Dendritic cell treated with granulocyte-macrophage colony-stimulating factor and Interleukin-4, amounts not matched to agents 40 ng/mL and 50 ng/mL, for 4 days (primary cell): ENCODE measurements around the gene BBX.
A peak's percentile ranks its signal among the peaks of the same experiment; 100 is the strongest.

Source experiments
- H3K27ac Mint-ChIP-seq: one replicate; pipeline ENCODE4 v1.8.0; 2022; ENCODE audit warnings: mild to moderate bottlenecking, mixed read lengths
- H3K27me3 Mint-ChIP-seq: one replicate; pipeline ENCODE4 v1.8.0; 2022; ENCODE audit warnings: mild to moderate bottlenecking, mixed read lengths
- H3K36me3 Mint-ChIP-seq: one replicate; pipeline ENCODE4 v1.8.0; 2022; ENCODE audit warnings: low read depth, mixed read lengths
- H3K4me1 Mint-ChIP-seq: one replicate; pipeline ENCODE4 v1.8.0; 2022; ENCODE audit warnings: low read depth, mixed read lengths
- H3K4me3 Mint-ChIP-seq: one replicate; pipeline ENCODE4 v1.8.0; 2022; ENCODE audit warnings: mild to moderate bottlenecking, moderate library complexity, mixed read lengths
- H3K9me3 Mint-ChIP-seq: one replicate; pipeline ENCODE4 v1.8.0; 2022; ENCODE audit warnings: mixed read lengths
- intact Hi-C: fragments of 100-400 bp; cut with micrococcal nuclease; formaldehyde crosslinking; loops from one replicate; pipeline ENCODE4 v1.15.0; 2022

Gene BBX

GRCh38 chr3:107596639-107597038, 73.9 kb downstream of the BBX start:
- intact Hi-C loops: loop anchor here (5.0 kb wide), 1 partner anchor 36 kb away; no protein-coding TSS in a partner anchor
- no peaks in the 10 kb centered on the region for H3K9me3 Mint-ChIP-seq
- no peak overlapping the region for H3K4me3 Mint-ChIP-seq
- H3K36me3 Mint-ChIP-seq: no peaks in the 10 kb centered on the region
- H3K27ac Mint-ChIP-seq: no peak overlapping the region
- H3K27me3 Mint-ChIP-seq: no peaks in the 10 kb centered on the region
- peaks cover 29% of the 10 kb centered on the region for H3K4me1 Mint-ChIP-seq

DNA sequence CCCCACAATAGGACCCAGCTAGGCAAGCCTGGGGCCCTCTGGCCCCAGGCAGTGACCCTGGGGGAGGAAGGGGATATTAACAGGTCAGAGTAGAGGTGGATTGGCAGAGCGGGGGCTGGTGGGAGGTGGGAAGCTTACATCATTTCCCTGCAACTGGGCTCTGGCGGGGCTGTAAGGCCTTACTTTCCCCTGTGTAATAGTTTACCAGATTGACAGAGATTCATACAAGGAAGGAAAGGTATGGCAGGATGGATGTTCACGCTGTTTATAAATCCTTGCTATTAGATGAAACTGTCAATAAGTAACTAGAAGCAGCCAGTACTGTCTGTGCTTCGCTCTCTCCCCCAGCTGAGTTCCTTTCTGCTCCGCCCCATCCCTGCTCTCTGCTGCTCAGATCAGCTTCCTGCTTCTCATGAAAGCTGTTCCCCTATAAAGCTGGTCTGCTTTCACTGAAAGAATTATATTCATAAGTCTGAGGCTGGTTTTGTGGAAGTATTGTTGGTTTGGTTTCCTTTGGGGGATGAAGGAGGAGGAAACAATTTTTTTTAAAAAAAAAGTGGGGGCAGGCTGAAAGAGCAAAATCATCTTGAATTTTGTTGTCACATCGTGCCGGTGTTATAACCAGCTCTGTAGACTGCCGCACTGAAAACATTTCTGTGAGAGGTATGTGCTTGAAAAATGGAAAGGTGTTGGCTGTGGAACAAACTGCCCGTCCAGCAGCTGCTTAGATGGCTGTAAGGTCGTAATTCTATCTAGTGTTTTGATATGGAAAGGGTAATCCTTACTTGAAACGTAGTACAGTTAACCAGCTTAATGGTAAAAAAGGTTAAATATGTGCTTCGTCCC, 76.4 kb downstream of the BBX start:
- intact Hi-C loops: loop anchor here (5.0 kb wide), 1 partner anchor 33 kb away; no protein-coding TSS in a partner anchor
- no peaks in the 10 kb centered on the region for H3K27me3 Mint-ChIP-seq
- H3K4me1 Mint-ChIP-seq: peaks cover 29% of the 10 kb centered on the region
- H3K4me3 Mint-ChIP-seq: peak overlapping the region; percentile 66
- H3K36me3 Mint-ChIP-seq: no peaks in the 10 kb centered on the region
- H3K9me3 Mint-ChIP-seq: no peaks in the 10 kb centered on the region
- H3K27ac Mint-ChIP-seq: peak overlapping the region; percentile 68

DNA sequence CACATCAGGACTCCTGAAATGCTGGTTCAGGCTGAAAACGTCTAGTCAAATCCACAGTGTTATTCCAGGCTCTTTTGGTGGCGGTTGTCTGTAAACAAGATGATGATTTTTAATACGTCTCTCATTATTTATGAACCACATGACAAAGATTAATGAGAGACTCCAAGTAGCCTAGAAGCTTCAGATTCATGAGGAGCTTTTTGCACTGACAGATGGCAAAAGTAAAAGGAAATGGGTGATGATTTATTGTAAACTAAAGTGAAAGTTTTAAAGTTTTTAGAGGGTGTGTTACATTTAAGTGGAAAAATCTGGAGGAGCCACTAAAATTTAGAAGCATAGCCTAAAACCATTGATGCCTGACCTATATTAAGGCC, 77.0 kb downstream of the BBX start:
- H3K9me3 Mint-ChIP-seq: no peaks in the 10 kb centered on the region
- peaks cover 29% of the 10 kb centered on the region for H3K4me1 Mint-ChIP-seq
- intact Hi-C loops: loop anchor here (5.0 kb wide), 1 partner anchor 33 kb away; no protein-coding TSS in a partner anchor
- peak overlapping the region; percentile 68 for H3K27ac Mint-ChIP-seq
- no peaks in the 10 kb centered on the region for H3K27me3 Mint-ChIP-seq
- no peaks in the 10 kb centered on the region for H3K36me3 Mint-ChIP-seq
- H3K4me3 Mint-ChIP-seq: peak overlapping the region; percentile 66

DNA sequence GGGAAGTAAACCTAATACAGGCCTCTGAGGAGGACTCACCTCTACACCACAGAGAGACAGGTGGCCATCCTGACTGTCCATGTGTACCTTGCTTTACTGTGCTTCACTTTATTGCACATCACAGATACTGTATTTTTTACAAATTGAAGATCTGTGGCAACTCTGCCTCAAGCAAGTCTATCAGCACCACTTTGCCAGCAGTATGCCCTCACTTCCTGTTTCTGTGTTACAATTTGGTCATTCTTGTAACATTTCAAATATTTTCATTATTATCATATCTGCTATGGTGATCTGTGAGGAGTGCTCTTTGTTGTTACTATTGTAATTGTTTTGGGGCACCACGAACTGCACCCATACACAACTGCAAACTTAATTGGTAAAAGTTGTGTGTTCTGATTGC, 78.0 kb downstream of the BBX start:
- Mint-ChIP-seq H3K36me3 (no peaks in the 10 kb centered on the region), H3K27ac (no peak overlapping the region), H3K27me3 (no peaks in the 10 kb centered on the region), H3K9me3 (no peaks in the 10 kb centered on the region), H3K4me1 (peaks cover 29% of the 10 kb centered on the region), H3K4me3 (no peak overlapping the region)
- intact Hi-C loops: no loop called here

GRCh38 chr3:107604057-107604822, 81.5 kb downstream of the BBX start:
- Mint-ChIP-seq H3K9me3 (peaks cover 12% of the 10 kb centered on the region), H3K36me3 (no peaks in the 10 kb centered on the region), H3K4me3 (no peak overlapping the region), H3K27me3 (no peaks in the 10 kb centered on the region), H3K27ac (no peak overlapping the region), H3K4me1 (peaks cover 17% of the 10 kb centered on the region)
- intact Hi-C loops: no loop called here

DNA sequence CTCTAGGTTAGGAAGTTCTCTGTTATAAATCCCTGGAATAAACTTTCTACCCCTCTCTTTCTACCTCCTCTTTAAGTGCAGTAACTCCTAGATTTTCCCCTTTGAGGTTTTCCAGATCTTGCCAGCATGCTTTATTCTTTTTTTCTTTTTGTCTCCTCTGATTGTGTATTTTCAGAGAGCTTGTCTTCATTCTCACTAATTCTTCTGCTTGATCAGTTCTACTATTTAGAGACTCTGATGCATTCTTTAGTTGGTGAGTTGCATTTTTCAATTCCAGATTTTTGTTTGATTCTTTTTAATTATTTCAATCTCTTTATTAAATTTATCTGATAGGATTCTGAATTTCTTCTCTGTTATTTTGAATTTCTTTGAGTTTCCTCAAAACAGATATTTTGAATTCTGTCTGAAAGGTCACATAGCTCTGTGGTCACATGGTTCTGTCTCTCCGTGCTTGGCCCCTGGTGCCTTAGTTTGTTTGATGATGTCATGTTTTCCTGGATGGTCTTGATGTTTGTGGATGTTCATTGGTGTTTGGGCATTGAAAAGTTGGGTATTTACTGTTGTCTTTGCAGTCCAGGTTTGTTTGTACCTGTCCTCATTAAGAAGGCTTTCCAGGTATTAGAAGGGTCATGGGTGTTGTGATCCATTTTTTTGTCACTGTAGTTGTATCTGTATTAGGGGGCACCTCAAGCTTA, 89.2 kb downstream of the BBX start:
- H3K27me3 Mint-ChIP-seq: no peaks in the 10 kb centered on the region
- peaks cover 41% of the 10 kb centered on the region for H3K9me3 Mint-ChIP-seq
- no peak overlapping the region for H3K4me3 Mint-ChIP-seq
- H3K27ac Mint-ChIP-seq: no peak overlapping the region
- H3K36me3 Mint-ChIP-seq: peaks cover 13% of the 10 kb centered on the region
- no peaks in the 10 kb centered on the region for H3K4me1 Mint-ChIP-seq
- intact Hi-C loops: no loop called here

DNA sequence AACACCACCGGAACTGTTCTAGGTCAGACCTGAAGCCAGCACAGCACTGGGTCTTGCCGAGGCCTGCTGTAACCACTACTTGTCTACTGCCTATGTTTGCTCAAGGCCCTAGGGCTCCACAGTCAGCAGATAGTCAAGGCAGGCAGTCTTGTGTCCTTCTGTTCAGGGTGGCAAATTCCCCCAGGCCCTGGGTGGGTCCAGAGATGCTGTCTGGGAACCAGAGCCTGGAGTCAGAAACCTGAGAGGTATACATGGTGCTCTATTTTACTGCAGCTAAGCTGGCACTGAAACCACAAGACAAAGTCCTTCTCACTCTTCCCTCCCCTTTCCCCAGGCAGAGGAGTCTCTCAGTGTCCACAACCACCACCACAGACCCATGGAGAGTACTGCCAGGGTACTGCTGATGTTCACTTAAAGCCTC, 89.9 kb downstream of the BBX start:
- no peaks in the 10 kb centered on the region for H3K4me1 Mint-ChIP-seq
- intact Hi-C loops: no loop called here
- no peak overlapping the region for H3K27ac Mint-ChIP-seq
- H3K9me3 Mint-ChIP-seq: peaks cover 40% of the 10 kb centered on the region
- H3K4me3 Mint-ChIP-seq: no peak overlapping the region
- peaks cover 13% of the 10 kb centered on the region for H3K36me3 Mint-ChIP-seq
- no peaks in the 10 kb centered on the region for H3K27me3 Mint-ChIP-seq

DNA sequence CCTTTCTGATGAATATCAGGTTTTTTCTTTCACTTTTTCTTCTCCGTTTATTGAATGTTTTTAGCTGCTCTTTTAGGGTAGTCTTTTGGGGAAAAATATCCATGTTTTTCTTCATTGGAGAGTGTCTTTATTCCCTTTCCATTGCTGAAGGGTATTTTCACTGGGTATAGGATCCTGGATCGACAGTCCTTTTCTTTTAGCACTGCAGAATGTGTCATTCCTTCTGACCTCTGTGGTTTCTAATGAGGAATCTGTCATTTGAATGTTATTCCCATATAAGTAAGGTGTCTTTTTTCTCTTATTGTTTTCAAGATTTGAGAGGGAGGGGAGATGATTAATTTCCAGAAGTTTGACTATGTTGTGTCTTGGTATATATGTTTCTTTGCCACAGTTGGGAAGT, 96.8 kb downstream of the BBX start:
- peak overlapping the region; percentile 10 for H3K4me3 Mint-ChIP-seq
- H3K27ac Mint-ChIP-seq: no peak overlapping the region
- intact Hi-C loops: no loop called here
- peaks cover 16% of the 10 kb centered on the region for H3K4me1 Mint-ChIP-seq
- H3K9me3 Mint-ChIP-seq: no peaks in the 10 kb centered on the region
- H3K36me3 Mint-ChIP-seq: no peaks in the 10 kb centered on the region
- no peaks in the 10 kb centered on the region for H3K27me3 Mint-ChIP-seq

- Mint-ChIP-seq H3K36me3 (no peaks in the 10 kb centered on the region), H3K27me3 (no peaks in the 10 kb centered on the region), H3K9me3 (no peaks in the 10 kb centered on the region), H3K4me3 (no peak overlapping the region), H3K27ac (no peak overlapping the region), H3K4me1 (peaks cover 16% of the 10 kb centered on the region)
- intact Hi-C loops: no loop called here
Observed at GRCh38 chr3:107620534-107620933, 97.8 kb downstream of the BBX start.

DNA sequence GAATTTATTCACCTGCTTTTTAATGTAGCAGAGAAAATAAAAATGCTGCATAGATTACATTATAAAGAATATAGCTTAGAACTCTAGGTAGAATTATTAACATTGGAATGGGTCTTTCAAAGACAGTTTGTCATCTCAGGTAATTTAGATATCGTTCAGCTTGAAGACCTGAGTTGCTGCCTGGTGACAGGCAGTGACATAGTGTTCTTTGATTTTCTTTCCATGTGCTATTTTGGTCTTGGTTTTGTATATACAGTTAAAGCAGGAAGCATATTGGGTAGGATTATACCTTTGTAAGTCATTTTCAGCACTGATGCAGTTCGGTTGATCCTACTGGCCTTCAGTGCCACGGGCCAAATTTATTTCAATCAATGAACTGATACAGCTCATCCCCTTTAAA, 98.7 kb downstream of the BBX start:
- Mint-ChIP-seq H3K27ac (no peak overlapping the region), H3K36me3 (no peaks in the 10 kb centered on the region), H3K27me3 (no peaks in the 10 kb centered on the region), H3K4me3 (no peak overlapping the region), H3K4me1 (peaks cover 16% of the 10 kb centered on the region), H3K9me3 (no peaks in the 10 kb centered on the region)
- intact Hi-C loops: no loop called here

GRCh38 chr3:107627962-107628542, 105.3 kb downstream of the BBX start:
- no peak overlapping the region for H3K27ac Mint-ChIP-seq
- H3K4me1 Mint-ChIP-seq: peaks cover 32% of the 10 kb centered on the region
- no peaks in the 10 kb centered on the region for H3K9me3 Mint-ChIP-seq
- intact Hi-C loops: no loop called here
- no peaks in the 10 kb centered on the region for H3K27me3 Mint-ChIP-seq
- no peak overlapping the region for H3K4me3 Mint-ChIP-seq
- H3K36me3 Mint-ChIP-seq: no peaks in the 10 kb centered on the region

DNA sequence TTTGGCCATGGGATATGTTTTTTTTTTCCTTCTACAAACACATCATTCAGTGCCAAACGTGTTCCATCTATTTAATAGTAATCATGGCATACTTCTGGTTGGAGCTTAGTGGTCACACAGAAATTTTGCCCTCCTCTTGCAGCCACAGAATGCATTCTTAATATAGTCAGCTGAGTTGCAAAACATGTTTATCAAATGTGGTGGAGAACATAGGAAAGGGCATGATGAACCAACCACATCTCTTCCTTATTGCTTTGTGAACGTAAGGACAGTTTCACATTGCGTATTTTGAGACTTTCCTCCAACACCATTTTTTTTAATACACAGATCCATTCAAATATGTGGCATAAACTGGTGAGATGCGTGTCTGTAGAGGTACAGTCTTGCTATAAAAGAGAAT, 106.8 kb downstream of the BBX start:
- Mint-ChIP-seq H3K36me3 (no peaks in the 10 kb centered on the region), H3K4me1 (peaks cover 40% of the 10 kb centered on the region), H3K27ac (no peak overlapping the region), H3K9me3 (no peaks in the 10 kb centered on the region), H3K4me3 (no peak overlapping the region), H3K27me3 (no peaks in the 10 kb centered on the region)
- intact Hi-C loops: no loop called here

- no peaks in the 10 kb centered on the region for H3K27me3 Mint-ChIP-seq
- H3K4me1 Mint-ChIP-seq: peaks cover 40% of the 10 kb centered on the region
- intact Hi-C loops: loop anchor here (5.0 kb wide), 1 partner anchor 33 kb away; no protein-coding TSS in a partner anchor
- H3K36me3 Mint-ChIP-seq: no peaks in the 10 kb centered on the region
- no peak overlapping the region for H3K4me3 Mint-ChIP-seq
- H3K27ac Mint-ChIP-seq: peak overlapping the region; percentile 3
- no peaks in the 10 kb centered on the region for H3K9me3 Mint-ChIP-seq
Observed at GRCh38 chr3:107630779-107631178, 108.0 kb downstream of the BBX start.
